Activated T-cell treated with anti-CD3 and anti-CD28 coated beads, Interleukin-2, amount 50 U/mL, for 4 hours (primary cell): ENCODE results near the gene LDAH. TPM values are rescaled to one million over a fixed set of nuclear protein-coding genes. Genes with fewer than 3 reads are reported as not detected.

Experiments
- ATAC-seq, 2 donors: fragments of 200-7000 bp; cut with Tn5 transposase; one replicate each; pipeline ENCODE4 v1.10.0; 2021
- DNase-seq: peaks from one replicate; pipeline ENCODE4 v3.0.0-alpha.2; 2020
- H3K27me3 Mint-ChIP-seq: one replicate; pipeline ENCODE4 v1.8.0; 2021; ENCODE audit warnings: low read depth, mixed read lengths
- H3K36me3 Mint-ChIP-seq: one replicate; pipeline ENCODE4 v1.8.0; 2022; ENCODE audit warnings: mixed read lengths; ENCODE audit not compliant: insufficient read depth
- H3K4me1 Mint-ChIP-seq: one replicate; pipeline ENCODE4 v1.8.0; 2021; ENCODE audit warnings: low read depth, mixed read lengths
- H3K4me3 Mint-ChIP-seq: one replicate; pipeline ENCODE4 v1.8.0; 2021; ENCODE audit warnings: mild to moderate bottlenecking, moderate library complexity, mixed read lengths
- H3K9me3 Mint-ChIP-seq: one replicate; pipeline ENCODE4 v1.8.0; 2021; ENCODE audit warnings: mixed read lengths
- total RNA-seq, 3 donors: library from RNA; stranded (reverse); gene quantifications; one replicate each; pipeline ENCODE4 v1.2.1, GENCODE V29; 2021

LDAH gene
- total RNA-seq, 3 donors from 2014 or later, result 28.9 to 32.2 (median 30.1) TPM

GRCh38 chr2:20666304-20667150 lies 156.4 kb downstream of the LDAH start, which contains the start of gene GDF7:
GDF7 (plus strand) TSS chr2:20667144; CDS start chr2:20667240, 96 bp downstream.
- no peaks in the 10 kb centered on the region for H3K9me3 Mint-ChIP-seq
- no peaks in the 10 kb centered on the region for H3K36me3 Mint-ChIP-seq
- peaks cover 73% of the 10 kb centered on the region for H3K27me3 Mint-ChIP-seq
- H3K4me3 Mint-ChIP-seq, result peak within 1 kb of the TSS; percentile 75
- no peak for DNase-seq
- H3K4me1 Mint-ChIP-seq, result peaks cover 15% of the 10 kb centered on the region
- peak; percentile 19 to 32 for ATAC-seq

DNA sequence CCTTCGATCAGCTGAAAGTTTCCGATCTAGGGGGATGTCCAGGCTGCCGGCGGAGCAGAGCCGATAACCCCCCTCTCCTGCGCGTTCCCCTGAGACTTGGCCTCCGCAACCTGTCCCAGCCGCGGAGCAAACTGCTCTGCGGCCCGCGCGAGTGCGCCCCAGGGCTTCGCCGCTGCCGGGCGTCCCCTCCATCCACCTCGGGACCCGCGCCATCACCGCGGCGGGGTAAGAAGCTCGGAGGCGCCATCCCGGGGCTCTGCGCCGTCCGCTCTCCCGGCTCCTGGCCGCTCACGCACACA lies 156.9 kb downstream of the LDAH start:
- Mint-ChIP-seq H3K4me3 (peak overlapping the region; percentile 75), H3K27me3 (peaks cover 68% of the 10 kb centered on the region), H3K4me1 (peaks cover 15% of the 10 kb centered on the region), H3K36me3 (no peaks in the 10 kb centered on the region), H3K9me3 (no peaks in the 10 kb centered on the region)
- ATAC-seq (peak; percentile 6 to 30), DNase-seq (no peak)

DNA sequence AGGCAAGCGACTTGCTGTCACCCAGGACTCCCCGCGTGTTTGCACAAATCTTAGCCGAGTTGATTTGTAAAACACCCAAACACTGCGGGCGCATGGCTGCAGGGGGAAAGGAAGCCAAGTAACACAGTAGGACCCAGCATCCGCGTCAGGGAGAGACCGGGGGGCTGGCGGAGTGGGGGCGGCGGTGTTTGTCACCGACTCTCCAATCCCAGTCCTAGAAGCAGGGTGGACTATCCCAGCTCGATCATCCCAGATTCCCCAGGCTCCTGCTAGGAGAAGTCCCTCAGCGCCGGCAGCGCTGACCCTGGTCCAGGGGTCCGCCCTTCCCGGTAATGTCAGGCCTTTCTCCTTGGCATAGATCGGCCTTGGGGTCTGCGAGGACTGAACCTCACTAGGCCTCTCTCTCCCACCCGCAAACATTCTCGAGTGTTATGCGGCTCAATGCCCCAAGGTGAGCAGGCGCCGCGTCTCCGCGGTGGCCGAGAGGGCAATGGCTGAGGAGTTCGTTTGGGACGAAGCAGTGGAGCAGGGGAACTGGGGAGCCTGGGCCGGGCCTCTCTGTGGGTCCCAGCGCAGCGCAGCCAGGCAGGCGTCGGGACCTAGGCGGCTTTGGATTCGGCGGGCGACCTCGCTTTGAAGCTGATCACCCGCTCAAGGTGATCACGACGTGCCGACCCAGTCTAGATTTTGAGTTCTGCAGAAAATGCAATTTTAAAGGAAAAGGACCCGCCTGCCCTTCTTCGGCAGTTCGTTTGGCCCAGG lies 157.5 kb downstream of the LDAH start:
- Mint-ChIP-seq H3K9me3 (no peaks in the 10 kb centered on the region), H3K4me3 (peak overlapping the region; percentile 75)
- DNase-seq, result no peak

DNA sequence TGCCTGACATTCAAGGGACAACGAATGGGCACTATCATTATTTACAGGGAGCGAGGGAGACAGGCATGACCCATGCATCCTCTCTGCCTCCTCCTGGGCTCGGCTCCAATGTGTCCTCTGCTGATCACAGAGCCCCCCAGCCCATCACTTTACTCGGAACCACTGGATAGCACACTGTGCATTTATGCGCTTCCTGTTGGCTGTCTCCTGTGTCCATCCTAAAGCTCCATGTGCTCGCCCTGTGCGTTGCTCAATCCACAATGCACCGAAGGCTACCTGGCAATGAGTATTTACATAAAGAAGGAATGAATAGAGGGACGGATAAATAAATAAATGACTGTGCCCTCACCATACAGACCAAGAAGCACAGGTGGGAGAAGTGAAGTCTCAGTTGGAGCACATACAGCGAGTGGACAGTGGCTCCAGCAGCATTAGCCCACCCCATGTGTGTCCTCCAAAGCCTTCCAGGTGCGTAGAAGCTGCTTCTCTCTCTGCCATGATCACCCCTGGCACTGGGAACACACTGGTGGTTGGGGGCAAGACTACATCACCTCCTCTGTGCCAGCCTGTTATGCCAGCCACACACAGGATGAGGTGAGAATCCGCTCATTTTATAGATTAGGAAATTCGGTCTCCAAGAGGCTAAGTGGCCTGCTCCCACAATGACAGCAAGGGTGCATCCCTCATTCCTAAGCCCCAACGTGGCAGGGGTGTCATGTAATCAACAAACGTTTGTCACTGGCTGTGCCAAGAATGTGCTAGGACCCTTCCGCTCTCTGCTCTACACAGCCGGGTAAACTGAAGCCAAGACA lies 158.3 kb downstream of the LDAH start:
- H3K36me3 Mint-ChIP-seq, result no peaks in the 10 kb centered on the region
- H3K4me3 Mint-ChIP-seq, result no peak overlapping the region
- peaks cover 13% of the 10 kb centered on the region for H3K4me1 Mint-ChIP-seq
- H3K27me3 Mint-ChIP-seq, result peaks cover 75% of the 10 kb centered on the region
- ATAC-seq (no peak), DNase-seq (no peak)
- H3K9me3 Mint-ChIP-seq, result no peaks in the 10 kb centered on the region

More for the DNA sequence above, 157.5 kb downstream of the LDAH start:
- Mint-ChIP-seq H3K27me3 (peaks cover 72% of the 10 kb centered on the region), H3K36me3 (no peaks in the 10 kb centered on the region), H3K4me1 (peaks cover 15% of the 10 kb centered on the region)
- ATAC-seq, result no peak

DNA sequence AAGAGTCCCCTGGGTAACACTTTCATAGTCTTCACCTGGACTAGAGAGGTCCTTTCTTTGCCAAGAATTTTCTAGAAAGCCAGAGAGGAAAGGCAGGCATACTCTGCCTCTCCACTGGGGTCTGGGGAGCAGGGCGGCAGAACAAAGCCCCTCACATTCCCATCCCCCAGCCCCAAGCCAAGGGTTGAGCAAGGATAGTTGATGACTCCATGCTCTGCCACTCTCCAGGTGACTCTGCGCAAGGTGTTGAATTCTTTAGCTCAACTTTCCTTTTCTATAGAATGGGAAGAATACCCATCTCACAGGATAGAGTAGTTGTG lies 158.9 kb downstream of the LDAH start:
- ATAC-seq (no peak), DNase-seq (no peak)
- Mint-ChIP-seq H3K36me3 (no peaks in the 10 kb centered on the region), H3K4me1 (peaks cover 11% of the 10 kb centered on the region), H3K4me3 (no peak overlapping the region), H3K9me3 (no peaks in the 10 kb centered on the region), H3K27me3 (peaks cover 75% of the 10 kb centered on the region)

DNA sequence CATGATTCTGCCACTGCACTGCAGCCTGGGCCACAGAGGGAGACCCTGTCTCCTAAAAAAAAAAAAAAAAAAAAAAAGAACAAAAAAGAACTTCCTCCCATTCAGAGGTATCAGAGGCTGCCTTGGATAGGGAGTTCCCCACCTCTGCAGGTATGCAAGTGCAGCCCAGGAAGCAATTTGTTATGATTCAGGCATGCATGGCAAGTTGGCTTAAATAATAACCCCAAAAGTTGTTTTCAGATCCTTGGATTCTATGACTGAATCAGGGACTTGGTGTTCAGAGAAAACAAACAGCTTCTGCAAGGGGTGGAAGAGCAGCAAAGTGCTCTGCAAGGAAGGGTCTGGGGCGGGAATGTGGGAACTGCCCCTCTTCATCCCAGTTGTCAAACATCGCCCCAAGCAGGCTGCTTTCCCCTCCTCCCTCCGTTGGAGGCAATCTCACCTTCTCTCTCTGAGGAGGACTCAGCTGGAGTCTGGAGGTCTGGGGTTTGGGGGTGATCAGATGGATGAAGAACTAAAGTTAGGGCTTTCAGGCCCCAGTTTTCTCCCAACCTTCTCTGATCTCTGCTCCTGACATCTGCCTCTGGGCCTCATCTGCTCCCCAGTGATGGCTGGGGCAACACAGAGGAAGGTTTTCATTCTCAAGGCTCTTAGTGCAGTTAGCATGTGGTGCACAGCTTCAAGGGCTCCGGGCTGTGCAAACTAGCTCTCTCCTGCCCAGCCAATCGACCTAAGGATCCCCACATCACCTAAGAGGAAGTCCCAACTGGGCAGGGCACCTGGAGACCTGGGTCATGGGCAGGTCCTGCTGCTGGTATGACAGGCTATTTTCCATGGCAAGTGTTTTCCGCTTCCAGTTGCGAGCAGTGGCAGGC lies 159.5 kb downstream of the LDAH start:
- Mint-ChIP-seq H3K36me3 (no peaks in the 10 kb centered on the region), H3K4me3 (no peak overlapping the region), H3K9me3 (no peaks in the 10 kb centered on the region), H3K27me3 (peaks cover 75% of the 10 kb centered on the region), H3K4me1 (peaks cover 11% of the 10 kb centered on the region)
- no peak for DNase-seq
- no peak for ATAC-seq

DNA sequence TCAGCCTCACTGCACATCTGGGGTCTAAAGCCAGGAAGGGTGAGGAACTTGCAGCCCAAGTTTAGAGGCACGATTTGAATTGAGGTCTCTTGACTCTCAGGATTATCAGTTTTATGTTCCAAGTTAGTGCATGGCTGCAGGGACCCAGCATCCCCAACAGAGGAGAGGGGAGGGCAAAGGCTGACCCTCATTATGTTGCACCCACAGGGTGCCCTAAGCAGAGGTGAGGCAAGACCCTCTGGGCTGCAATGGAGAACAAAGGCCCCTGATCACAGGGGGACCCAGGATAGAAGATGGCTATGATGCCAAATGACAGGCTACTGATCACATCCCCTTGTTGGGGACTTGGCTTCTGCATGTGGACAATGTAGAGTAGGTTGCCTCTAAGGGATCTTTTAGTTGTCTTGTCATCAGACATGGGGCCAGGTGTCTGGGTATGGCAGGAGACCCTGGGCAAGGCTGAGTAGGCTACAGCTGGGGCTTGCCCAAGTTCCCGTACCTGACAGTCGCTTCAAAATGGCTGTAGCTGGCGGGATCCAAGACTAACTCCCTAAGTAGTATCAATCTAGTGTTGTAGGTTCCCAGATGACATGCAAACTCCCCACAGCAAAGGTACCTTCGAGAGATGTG lies 160.5 kb downstream of the LDAH start:
- ATAC-seq (no peak), DNase-seq (no peak)
- peaks cover 65% of the 10 kb centered on the region for H3K27me3 Mint-ChIP-seq
- no peak overlapping the region for H3K4me3 Mint-ChIP-seq
- H3K4me1 Mint-ChIP-seq, result peaks cover 8% of the 10 kb centered on the region
- H3K36me3 Mint-ChIP-seq, result no peaks in the 10 kb centered on the region
- H3K9me3 Mint-ChIP-seq, result no peaks in the 10 kb centered on the region

GRCh38 chr2:20661421-20662307 lies 161.2 kb downstream of the LDAH start:
- no peak overlapping the region for H3K4me3 Mint-ChIP-seq
- peak; percentile 58 to 71 for ATAC-seq
- peak; percentile 57 for DNase-seq
- peaks cover 8% of the 10 kb centered on the region for H3K4me1 Mint-ChIP-seq
- no peaks in the 10 kb centered on the region for H3K36me3 Mint-ChIP-seq
- H3K27me3 Mint-ChIP-seq, result peaks cover 66% of the 10 kb centered on the region
- no peaks in the 10 kb centered on the region for H3K9me3 Mint-ChIP-seq

- H3K4me3 Mint-ChIP-seq, result no peak overlapping the region
- no peaks in the 10 kb centered on the region for H3K9me3 Mint-ChIP-seq
- ATAC-seq, result no peak
- H3K36me3 Mint-ChIP-seq, result no peaks in the 10 kb centered on the region
- DNase-seq, result no peak
- H3K27me3 Mint-ChIP-seq, result peaks cover 59% of the 10 kb centered on the region
- peaks cover 4% of the 10 kb centered on the region for H3K4me1 Mint-ChIP-seq
Observed at GRCh38 chr2:20660506-20661420, 162.1 kb downstream of the LDAH start.

- DNase-seq, result no peak
- Mint-ChIP-seq H3K4me3 (no peak overlapping the region), H3K36me3 (no peaks in the 10 kb centered on the region), H3K9me3 (no peaks in the 10 kb centered on the region), H3K27me3 (peaks cover 37% of the 10 kb centered on the region), H3K4me1 (no peaks in the 10 kb centered on the region)
- ATAC-seq, result no peak
Observed at GRCh38 chr2:20657522-20658235, 165.2 kb downstream of the LDAH start.

DNA sequence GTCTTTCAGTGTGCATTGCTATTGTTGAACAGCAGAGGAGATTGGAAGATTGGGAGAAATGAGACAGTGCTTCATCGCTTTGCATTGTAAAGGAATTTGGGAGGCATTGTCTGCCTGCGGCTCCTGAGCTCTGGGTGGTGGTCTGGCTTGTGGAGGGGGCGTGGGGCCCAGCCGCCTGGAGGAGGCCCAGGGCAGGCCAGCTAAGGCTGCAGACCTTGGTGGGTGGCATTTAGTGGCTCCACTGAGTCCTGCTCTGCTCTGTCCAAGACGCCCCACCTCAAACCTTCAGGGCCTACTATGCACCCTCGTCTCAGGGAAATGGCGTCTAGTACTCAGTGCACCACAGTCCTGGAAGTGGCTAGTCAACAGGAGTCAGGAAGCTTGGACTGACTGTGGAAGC lies 166.3 kb downstream of the LDAH start:
- DNase-seq (no peak), ATAC-seq (no peak)
- H3K36me3 Mint-ChIP-seq, result no peaks in the 10 kb centered on the region
- H3K4me1 Mint-ChIP-seq, result peaks cover 1% of the 10 kb centered on the region
- no peak overlapping the region for H3K4me3 Mint-ChIP-seq
- H3K9me3 Mint-ChIP-seq, result no peaks in the 10 kb centered on the region
- H3K27me3 Mint-ChIP-seq, result peaks cover 26% of the 10 kb centered on the region

DNA sequence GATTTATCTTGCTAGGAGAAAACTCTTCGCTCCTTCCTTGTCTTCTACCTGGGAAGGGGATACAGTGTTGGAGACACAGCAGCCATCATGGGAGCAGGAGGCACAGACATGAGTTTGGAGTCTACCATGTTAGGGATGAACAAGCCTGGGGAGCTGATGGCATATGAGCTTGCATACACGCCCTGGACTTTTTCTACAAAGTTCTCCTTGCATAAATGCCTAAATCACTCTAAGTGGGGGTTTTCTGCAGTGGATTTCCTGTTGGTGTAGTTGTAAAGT lies 168.4 kb downstream of the LDAH start:
- peaks cover 16% of the 10 kb centered on the region for H3K4me1 Mint-ChIP-seq
- peaks cover 14% of the 10 kb centered on the region for H3K27me3 Mint-ChIP-seq
- DNase-seq (no peak), ATAC-seq (no peak)
- H3K4me3 Mint-ChIP-seq, result no peak overlapping the region
- H3K36me3 Mint-ChIP-seq, result no peaks in the 10 kb centered on the region
- no peaks in the 10 kb centered on the region for H3K9me3 Mint-ChIP-seq
